HEK293 (cell line): ENCODE measurements around the gene MLN.

Source experiments
- CTCF ChIA-PET: fragments of 350-600 bp; formaldehyde crosslinking; extraction: SDS; loops from one replicate; lab custom pipeline; 2021; ENCODE audit warnings: antibody characterized with exemption; lab: Yijun Ruan, JAX
- POLR2A ChIA-PET: fragments of 300-600 bp; formaldehyde crosslinking; extraction: SDS; loops from one replicate; lab custom pipeline; 2020; ENCODE audit warnings: antibody characterized with exemption, inconsistent platforms; lab: Yijun Ruan, JAX
- H3K27ac ChIP-seq: fragments of 200-500 bp; sonication (Bioruptor generic); 2 replicates; pipeline ENCODE4 v1.5.1; 2014; ENCODE audit warnings: low read depth, low read length, control low read depth, inconsistent platforms; ENCODE audit errors: extremely low read depth
- H3K36me3 ChIP-seq, 2 experiments: fragments of 200-500 bp in 1 of 2; sonication (Bioruptor generic) in 1 of 2; 1 replicate in 1 of 2; 2 replicates in 1 of 2; pipeline ENCODE4 v1.5.1; 2014 to 2017; ENCODE audit warnings: inconsistent platforms in 2 of 2, low read length in 2 of 2; ENCODE audit not compliant: control insufficient read depth in 2 of 2, insufficient read depth in 1 of 2
- H3K4me1 ChIP-seq: fragments of 200-500 bp; sonication (Bioruptor generic); 2 replicates; pipeline ENCODE4 v1.5.1; 2014; ENCODE audit warnings: mild to moderate bottlenecking, low read length, inconsistent platforms; ENCODE audit not compliant: control insufficient read depth, insufficient read depth
- H3K4me3 ChIP-seq: 2 replicates; pipeline ENCODE4 v1.5.1; 2011; ENCODE audit warnings: low read depth, mild to moderate bottlenecking, control low read depth, low read length, moderate library complexity
- H3K9me3 ChIP-seq: fragments of 200-500 bp; sonication (Bioruptor generic); 2 replicates; pipeline ENCODE4 v1.5.1; 2014; ENCODE audit warnings: low read depth, low read length, inconsistent platforms; ENCODE audit not compliant: control insufficient read depth, insufficient read depth
- GLIS2 ChIP-seq: fragments of 450-650 bp; formaldehyde crosslinking; IDR thresholded peaks from 2 replicates; pipeline ENCODE4 v1.5.1; 2016; ENCODE audit warnings: missing biosample characterization, missing genetic modification characterization
- KLF1 ChIP-seq: fragments of 450-650 bp; formaldehyde crosslinking; IDR thresholded peaks from 2 replicates; pipeline ENCODE4 v1.5.1; 2016; ENCODE audit warnings: missing biosample characterization, missing genetic modification characterization
- KLF10 ChIP-seq: fragments of 450-650 bp; IDR thresholded peaks from 2 replicates; pipeline ENCODE4 v1.5.1; 2018; ENCODE audit warnings: missing biosample characterization, mild to moderate bottlenecking, missing genetic modification characterization
- KLF17 ChIP-seq: fragments of 450-650 bp; formaldehyde crosslinking; IDR thresholded peaks from 2 replicates; pipeline ENCODE4 v1.5.1; 2016; ENCODE audit warnings: missing biosample characterization, missing genetic modification characterization
- PBX3 ChIP-seq: sonication (generic); formaldehyde crosslinking; IDR thresholded peaks from 2 replicates; pipeline ENCODE4 v1.8.1; 2022; ENCODE audit warnings: mild to moderate bottlenecking, moderate library complexity, missing genetic modification reagents
- REPIN1 ChIP-seq: fragments of 450-650 bp; formaldehyde crosslinking; IDR thresholded peaks from 2 replicates; pipeline ENCODE4 v1.5.1; 2017; ENCODE audit warnings: missing biosample characterization, missing genetic modification characterization, low read depth
- REST ChIP-seq: fragments of 450-650 bp; formaldehyde crosslinking; IDR thresholded peaks from 2 replicates; pipeline ENCODE4 v1.5.1; 2016; ENCODE audit warnings: missing biosample characterization, missing genetic modification characterization
- SETDB1 ChIP-seq: IDR thresholded peaks from one replicate; pipeline ENCODE4 v1.6.1; 2017; ENCODE audit warnings: mild to moderate bottlenecking, low read length, moderate library complexity, mixed read lengths; ENCODE audit not compliant: insufficient read length
- ZBTB20 ChIP-seq: fragments of 450-650 bp; formaldehyde crosslinking; IDR thresholded peaks from 2 replicates; pipeline ENCODE4 v1.5.1; 2016; ENCODE audit warnings: missing biosample characterization, missing genetic modification characterization
- ZBTB48 ChIP-seq: fragments of 450-650 bp; formaldehyde crosslinking; IDR thresholded peaks from 2 replicates; pipeline ENCODE4 v1.5.1; 2016; ENCODE audit warnings: missing biosample characterization, missing genetic modification characterization
- ZIC2 ChIP-seq: fragments of 450-650 bp; formaldehyde crosslinking; IDR thresholded peaks from 2 replicates; pipeline ENCODE4 v1.5.1; 2016; ENCODE audit warnings: missing biosample characterization, missing genetic modification characterization
- ZNF133 ChIP-seq: fragments of 450-650 bp; formaldehyde crosslinking; IDR thresholded peaks from 2 replicates; pipeline ENCODE4 v1.5.1; 2016; ENCODE audit warnings: missing biosample characterization, missing genetic modification characterization
- ZNF146 ChIP-seq: fragments of 450-650 bp; formaldehyde crosslinking; IDR thresholded peaks from 2 replicates; pipeline ENCODE4 v1.5.1; 2016; ENCODE audit warnings: missing biosample characterization, missing genetic modification characterization
- ZNF148 ChIP-seq: fragments of 450-650 bp; formaldehyde crosslinking; IDR thresholded peaks from 2 replicates; pipeline ENCODE4 v1.5.0; 2017; ENCODE audit warnings: missing biosample characterization, missing genetic modification characterization, borderline replicate concordance
- ZNF335 ChIP-seq: fragments of 450-650 bp; formaldehyde crosslinking; conservative IDR thresholded peaks from 2 replicates; pipeline ENCODE4 v1.5.1; 2016; ENCODE audit warnings: missing biosample characterization, missing genetic modification characterization
- ZNF416 ChIP-seq: fragments of 450-650 bp; formaldehyde crosslinking; IDR thresholded peaks from 2 replicates; pipeline ENCODE4 v1.5.1; 2016; ENCODE audit warnings: missing biosample characterization, missing genetic modification characterization
- ZNF488 ChIP-seq: fragments of 450-650 bp; formaldehyde crosslinking; IDR thresholded peaks from 2 replicates; pipeline ENCODE4 v1.5.1; 2016; ENCODE audit warnings: missing biosample characterization, missing genetic modification characterization
- ZNF521 ChIP-seq: fragments of 450-650 bp; formaldehyde crosslinking; IDR thresholded peaks from 2 replicates; pipeline ENCODE4 v1.5.1; 2017; ENCODE audit warnings: missing biosample characterization, mild to moderate bottlenecking, missing genetic modification characterization
- ZNF645 ChIP-seq: fragments of 450-650 bp; formaldehyde crosslinking; IDR thresholded peaks from 2 replicates; pipeline ENCODE4; 2016; ENCODE audit warnings: missing biosample characterization, missing genetic modification characterization
- ZNF654 ChIP-seq: fragments of 450-650 bp; formaldehyde crosslinking; IDR thresholded peaks from 2 replicates; pipeline ENCODE4 v1.5.1; 2016; ENCODE audit warnings: low read depth, missing biosample characterization, missing genetic modification characterization
- ZNF792 ChIP-seq: fragments of 450-650 bp; formaldehyde crosslinking; IDR thresholded peaks from 2 replicates; pipeline ENCODE4 v1.5.1; 2016; ENCODE audit warnings: missing biosample characterization, missing genetic modification characterization
- ZSCAN4 ChIP-seq: fragments of 450-650 bp; formaldehyde crosslinking; IDR thresholded peaks from 2 replicates; pipeline ENCODE4 v1.5.1; 2017; ENCODE audit warnings: missing biosample characterization, missing genetic modification characterization
- ZXDB ChIP-seq: fragments of 450-650 bp; formaldehyde crosslinking; IDR thresholded peaks from 2 replicates; pipeline ENCODE4 v1.5.1; 2016; ENCODE audit warnings: missing biosample characterization, missing genetic modification characterization

Gene MLN

GRCh38 chr6:33762713-33763112 lies 41.1 kb downstream of the MLN start:
- no peaks in the 10 kb centered on the region for H3K36me3 ChIP-seq
- no peak overlapping the region for H3K27ac ChIP-seq
- ChIA-PET CTCF (interaction anchor here (0.6 to 12.1 kb wide), 18 partner anchors 8 to 392 kb away, joined by 3 to 193 read pairs (median 4); partner anchors contain the start of genes IP6K3 and UQCC2), POLR2A (no interaction called here)
- TF ChIP-seq ZNF335 (tag by site-specific recombination) (no peak), KLF17 (no peak), ZBTB20 (no peak), KLF10 (tag by site-specific recombination) (no peak), ZNF146 (tag by site-specific recombination) (no peak), ZNF148 (tag by site-specific recombination) (no peak), ZNF133 (tag by site-specific recombination) (no peak), ZSCAN4 (tag by site-specific recombination) (no peak)
- H3K9me3 ChIP-seq, result no peaks in the 10 kb centered on the region
- peaks cover 12% of the 10 kb centered on the region for H3K4me1 ChIP-seq
- no peak overlapping the region for H3K4me3 ChIP-seq

- no peak overlapping the region for H3K4me3 ChIP-seq
- no peaks in the 10 kb centered on the region for H3K36me3 ChIP-seq
- H3K9me3 ChIP-seq, result no peaks in the 10 kb centered on the region
- peak overlapping the region; percentile 37; the same call in 1 of the 2 replicates for H3K27ac ChIP-seq
- POLR2A ChIA-PET, result interaction anchor here (1.6 kb wide), 1 partner anchor 10 kb away, joined by 5 read pairs; no protein-coding TSS in a partner anchor
- H3K4me1 ChIP-seq, result peaks cover 16% of the 10 kb centered on the region
- CTCF ChIA-PET, result interaction anchor here (0.6 to 12.1 kb wide), 21 partner anchors 8 to 393 kb away, joined by 3 to 193 read pairs (median 4); partner anchors contain the start of genes IP6K3 and UQCC2
- TF ChIP-seq REPIN1 (tag by site-specific recombination) (no peak), ZNF792 (tag by site-specific recombination) (no peak), ZIC2 (peak; percentile 45), SETDB1 (no peak), PBX3 (peak; percentile 73; the same call in 1 of the 2 replicates), ZBTB48 (tag by site-specific recombination) (peak; percentile 56), ZNF488 (no peak), ZNF416 (no peak), ZNF521 (no peak), ZXDB (tag by site-specific recombination) (no peak), ZNF654 (tag by site-specific recombination) (peak; percentile 61), KLF1 (tag by site-specific recombination) (0 out of 2 replicates have a peak, but pooled peaks have one; percentile 15), REST (tag by site-specific recombination) (no peak), ZNF645 (no peak), GLIS2 (tag by site-specific recombination) (peak; percentile 42; the same call in 1 of the 2 replicates)
Measured at GRCh38 chr6:33761922-33762629, 41.7 kb downstream of the MLN start.
